PC-9 (cell line): ENCODE results near the gene DDX41. TPM values are rescaled to one million over a fixed set of nuclear protein-coding genes. Genes with fewer than 3 reads are reported as not detected.

ENCODE experiments used
- BruUV-seq: library from RNA; stranded (reverse); fragments of 400-500 nt; replicated peaks from 2 replicates; lab custom pipeline; 2021; lab: Mats Ljungman, UMichigan
- CTCF ChIA-PET: fragments of 300-600 bp; sonication (Branson Sonifier 250); formaldehyde crosslinking; loops from one replicate; lab custom pipeline; 2022; ENCODE audit warnings: antibody characterized with exemption; lab: Charles Lee
- POLR2A ChIA-PET: fragments of 300-600 bp; sonication (Branson Sonifier 250); formaldehyde crosslinking; loops from one replicate; lab custom pipeline; 2022; ENCODE audit warnings: antibody characterized with exemption; ENCODE audit not compliant: unreplicated experiment; lab: Charles Lee
- DNase-seq, 2 experiments: peaks; one replicate each; pipeline versions ENCODE4 v3.0.0 to v3.0.0-alpha.2; 2015 to 2022; ENCODE audit warnings: mixed read lengths in 1 of 2
- H2AFZ ChIP-seq: fragments of 200-600 bp; sonication (generic); 2 replicates; pipeline ENCODE4 v1.8.1; 2017; ENCODE audit warnings: antibody characterized with exemption
- H3F3A ChIP-seq: fragments of 200-600 bp; sonication (generic); 2 replicates; pipeline ENCODE4 v1.8.1; 2017; ENCODE audit warnings: antibody characterized with exemption, mild to moderate bottlenecking, low read depth; ENCODE audit not compliant: insufficient read depth
- H3K27ac ChIP-seq: fragments of 200-600 bp; sonication (generic); 2 replicates; pipeline ENCODE4 v1.6.1; 2016; ENCODE audit warnings: mixed run types
- H3K27me3 ChIP-seq: fragments of 200-600 bp; sonication (generic); 2 replicates; pipeline ENCODE4 v1.6.1; 2016; ENCODE audit warnings: low read depth, mixed run types; ENCODE audit not compliant: insufficient read depth
- H3K36me3 ChIP-seq: fragments of 200-600 bp; sonication (generic); 2 replicates; pipeline ENCODE4 v1.6.1; 2016; ENCODE audit warnings: low read depth, mixed run types
- H3K4me1 ChIP-seq: fragments of 200-600 bp; sonication (generic); replicated peaks from 2 replicates; pipeline ENCODE4 v1.6.1; 2016; ENCODE audit warnings: mixed run types; ENCODE audit not compliant: insufficient read depth
- H3K4me2 ChIP-seq: fragments of 200-600 bp; sonication (generic); 2 replicates; pipeline ENCODE4 v1.6.1; 2017; ENCODE audit warnings: mixed run types
- H3K4me3 ChIP-seq: fragments of 200-600 bp; sonication (generic); 2 replicates; pipeline ENCODE4 v1.6.1; 2016; ENCODE audit warnings: mixed run types
- H3K79me2 ChIP-seq: fragments of 200-600 bp; sonication (generic); 2 replicates; pipeline ENCODE4 v1.6.1; 2017; ENCODE audit warnings: low read depth, mixed run types
- H3K9me2 ChIP-seq: fragments of 200-600 bp; sonication (generic); 2 replicates; pipeline ENCODE4 v1.8.1; 2017; ENCODE audit warnings: mild to moderate bottlenecking; ENCODE audit not compliant: insufficient read depth
- H3K9me3 ChIP-seq: fragments of 200-600 bp; sonication (generic); 2 replicates; pipeline ENCODE4 v1.8.1; 2016; ENCODE audit warnings: low read depth; ENCODE audit not compliant: insufficient read depth
- H4K20me1 ChIP-seq: fragments of 200-600 bp; sonication (generic); 2 replicates; pipeline ENCODE4 v1.8.1; 2017; ENCODE audit not compliant: insufficient read depth
- CTCF ChIP-seq: fragments of 200-600 bp; sonication (generic); conservative IDR thresholded peaks from 2 replicates; pipeline ENCODE4 v1.6.1; 2017; ENCODE audit warnings: mixed run types, antibody characterized with exemption, mild to moderate bottlenecking, moderate library complexity
- EZH2 ChIP-seq: fragments of 200-600 bp; sonication (generic); IDR thresholded peaks from 2 replicates; pipeline ENCODE4 v1.8.0; 2017; ENCODE audit warnings: antibody characterized with exemption, low read depth
- intact Hi-C: fragments of 100-400 bp; cut with micrococcal nuclease; formaldehyde crosslinking; loops from one replicate; pipeline ENCODE4 v1.10.0; 2022; ENCODE audit not compliant: unreplicated experiment
- total RNA-seq: library from RNA; stranded (reverse); gene quantifications from 2 replicates; pipeline ENCODE4 v1.2.3, GENCODE V29; 2021

DDX41 gene
- total RNA-seq, 1 experiment from 2014 or later = 93.1 TPM

GRCh38 chr5:177491983-177492746 lies 24.6 kb downstream of the DDX41 start:
- intact Hi-C loops = no loop called here
- H3F3A ChIP-seq = peaks cover 35% of the 10 kb centered on the region; the same call in 1 of the 2 replicates
- H3K9me3 ChIP-seq = no peaks in the 10 kb centered on the region
- H4K20me1 ChIP-seq = no peaks in the 10 kb centered on the region
- no peak overlapping the region for H3K4me2 ChIP-seq
- H3K9me2 ChIP-seq = no peaks in the 10 kb centered on the region
- H3K27me3 ChIP-seq = no peaks in the 10 kb centered on the region
- H3K79me2 ChIP-seq = peaks cover 36% of the 10 kb centered on the region
- H3K4me3 ChIP-seq = no peak overlapping the region
- peaks cover 35% of the 10 kb centered on the region for H3K4me1 ChIP-seq
- no peak overlapping the region for H2AFZ ChIP-seq
- no TSS peak for BruUV-seq
- CTCF ChIA-PET = no interaction called here
- DNase-seq = no peak
- TF ChIP-seq EZH2 (no peak), CTCF (no peak)
- POLR2A ChIA-PET = interaction anchor here (0.6 kb wide), 1 partner anchor 13 kb away, joined by 3 read pairs; no protein-coding TSS in a partner anchor
- H3K27ac ChIP-seq = 0 out of 2 replicates have a peak overlapping the region, but pooled peaks have one; percentile 65
- peaks cover 4% of the 10 kb centered on the region; the same call in 1 of the 2 replicates for H3K36me3 ChIP-seq

GRCh38 chr5:177491429-177491945 lies 25.3 kb downstream of the DDX41 start:
- no peak for TF ChIP-seq EZH2
- TF ChIP-seq CTCF = peak; percentile 45; the same call in 1 of the 2 replicates
- Histone ChIP-seq H3K79me2 (peaks cover 36% of the 10 kb centered on the region), H3F3A (peaks cover 37% of the 10 kb centered on the region; the same call in 1 of the 2 replicates), H3K36me3 (peaks cover 4% of the 10 kb centered on the region; the same call in 1 of the 2 replicates), H3K27ac (no peak overlapping the region), H2AFZ (no peak overlapping the region), H3K4me1 (peaks cover 35% of the 10 kb centered on the region), H3K4me3 (no peak overlapping the region), H3K9me2 (no peaks in the 10 kb centered on the region), H3K4me2 (no peak overlapping the region), H3K27me3 (no peaks in the 10 kb centered on the region), H3K9me3 (no peaks in the 10 kb centered on the region), H4K20me1 (no peaks in the 10 kb centered on the region)
- intact Hi-C loops = no loop called here
- DNase-seq = no peak
- no TSS peak for BruUV-seq
- ChIA-PET POLR2A (no interaction called here), CTCF (no interaction called here)

- TF ChIP-seq CTCF (no peak), EZH2 (no peak)
- H3F3A ChIP-seq = peaks cover 37% of the 10 kb centered on the region; the same call in 1 of the 2 replicates
- ChIA-PET POLR2A (no interaction called here), CTCF (no interaction called here)
- H3K4me3 ChIP-seq = no peak overlapping the region
- H4K20me1 ChIP-seq = no peaks in the 10 kb centered on the region
- BruUV-seq = no TSS peak
- no peaks in the 10 kb centered on the region for H3K9me3 ChIP-seq
- H3K27me3 ChIP-seq = no peaks in the 10 kb centered on the region
- no peaks in the 10 kb centered on the region for H3K9me2 ChIP-seq
- H3K36me3 ChIP-seq = peaks cover 4% of the 10 kb centered on the region; the same call in 1 of the 2 replicates
- H3K79me2 ChIP-seq = peaks cover 33% of the 10 kb centered on the region
- intact Hi-C loops = no loop called here
- H3K4me1 ChIP-seq = peaks cover 32% of the 10 kb centered on the region
- H3K27ac ChIP-seq = no peak overlapping the region
- no peak overlapping the region for H2AFZ ChIP-seq
- no peak for DNase-seq
- no peak overlapping the region for H3K4me2 ChIP-seq
Observed at GRCh38 chr5:177490992-177491391, 25.8 kb downstream of the DDX41 start.
